GM21619 (cell line): Measurements from ENCODE around the gene IRAK4.

ENCODE experiments used
- ATAC-seq: cut with Tn5 transposase; IDR thresholded peaks from one replicate; pipeline ENCODE4 v1.9.1; 2021; ENCODE audit not compliant: unreplicated experiment

The IRAK4 gene

GRCh38 chr12:43835656-43836474 lies 77.1 kb downstream of the IRAK4 start, which contains the start of gene TMEM117:
TMEM117 (plus strand) TSS chr12:43836081.
- ATAC-seq: peak; percentile 76

GRCh38 chr12:43836475-43836989 lies 77.8 kb downstream of the IRAK4 start:
- peak; percentile 22 for ATAC-seq
